H1 (cell line): ENCODE results near the gene SCN1B. TPM values are rescaled to one million over a fixed set of nuclear protein-coding genes. Genes with fewer than 3 reads are reported as not detected.

Experiments
- CHD7 ChIP-seq: fragments of 300-600 bp; sonication (generic); IDR thresholded peaks from 2 replicates; pipeline ENCODE4 v1.7.1; 2012; ENCODE audit warnings: low read length, moderate library complexity, mild to moderate bottlenecking, inconsistent platforms; ENCODE audit not compliant: insufficient replicate concordance
- CTBP2 ChIP-seq: IDR thresholded peaks from 2 replicates; pipeline ENCODE4 v1.7.0; 2011; ENCODE audit warnings: borderline replicate concordance, mild to moderate bottlenecking, moderate library complexity, mixed read lengths, low read length; ENCODE audit not compliant: insufficient read depth, insufficient read length
- NRF1 ChIP-seq: IDR thresholded peaks from 2 replicates; pipeline ENCODE4 v1.6.1; 2011; ENCODE audit warnings: mild to moderate bottlenecking, low read depth, low read length, improper control_type of control experiment
- SUZ12 ChIP-seq: fragments of 200-600 bp; sonication (generic); IDR thresholded peaks from 2 replicates; pipeline ENCODE4 v1.6.1; 2012; ENCODE audit warnings: mild to moderate bottlenecking, inconsistent platforms, low read length, moderate library complexity, mixed read lengths
- polyA plus RNA-seq, 7 experiments: library from polyadenylated mRNA; depleted of rRNA in 3 of 7; stranded (reverse) in 5 of 7; unstranded in 2 of 7; fragments of >200 nt in 5 of 7; fragments of 200-250 nt in 2 of 7; gene quantifications; 1 replicate in 5 of 7; 2 replicates in 1 of 7; 4 replicates in 1 of 7; pipeline versions ENCODE4 v1.2.1 to v1.2.3, GENCODE V29; 2011 to 2013; ENCODE audit warnings: missing spikeins in 2 of 7, mixed read lengths in 2 of 7
- total RNA-seq: library from RNA; stranded (reverse); fragmentation: NEBNext Ultra II Directional; extraction: Animal tissue kit (Norgen Biotek cat#: 25700); gene quantifications from 2 replicates; pipeline ENCODE4 v1.2.1, GENCODE V29; 2021
- TF ChIP-seq, protein P1 (sequence below), 3 experiments: IDR thresholded peaks; 1 replicate in 2 of 3; 2 replicates in 1 of 3; pipeline versions ENCODE4 v1.5.1 to v1.6.1; 2011; ENCODE audit warnings: low read length in 3 of 3, mild to moderate bottlenecking in 3 of 3, inconsistent platforms in 2 of 3, low read depth in 1 of 3, moderate library complexity in 1 of 3; ENCODE audit not compliant: insufficient read depth in 1 of 3; ENCODE audit errors: control extremely low read depth in 1 of 3

SCN1B gene
- total and polyA plus RNA-seq, 2 of the 8 experiments (the other 6 are each of a cell fraction or from before 2014, with no cell fraction given) = 3.1 to 3.5 TPM

DNA sequence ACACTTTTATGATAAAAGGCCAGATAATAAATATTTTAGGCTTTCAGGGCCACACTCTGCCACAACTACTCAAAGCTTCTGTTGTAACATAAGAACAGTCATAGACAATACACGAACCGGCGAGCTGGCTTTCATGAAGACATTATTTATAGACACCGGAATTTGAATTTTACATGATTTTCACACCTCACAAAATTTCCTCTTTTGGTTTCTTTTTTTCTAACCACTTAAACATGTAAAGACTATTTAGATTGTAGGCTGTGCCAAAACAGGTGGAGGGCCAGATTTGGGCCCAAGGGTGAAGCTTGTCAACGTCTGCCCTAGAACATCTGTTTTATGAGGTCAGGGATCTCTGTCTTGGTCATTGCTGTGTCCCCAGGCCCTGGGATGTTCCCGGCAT, 55.7 kb downstream of the SCN1B start (continued):
- TF ChIP-seq CTBP2 (no peak), NRF1 (no peak), CHD7 (no peak), SUZ12 (no peak)
- TF ChIP-seq, protein P1, sequence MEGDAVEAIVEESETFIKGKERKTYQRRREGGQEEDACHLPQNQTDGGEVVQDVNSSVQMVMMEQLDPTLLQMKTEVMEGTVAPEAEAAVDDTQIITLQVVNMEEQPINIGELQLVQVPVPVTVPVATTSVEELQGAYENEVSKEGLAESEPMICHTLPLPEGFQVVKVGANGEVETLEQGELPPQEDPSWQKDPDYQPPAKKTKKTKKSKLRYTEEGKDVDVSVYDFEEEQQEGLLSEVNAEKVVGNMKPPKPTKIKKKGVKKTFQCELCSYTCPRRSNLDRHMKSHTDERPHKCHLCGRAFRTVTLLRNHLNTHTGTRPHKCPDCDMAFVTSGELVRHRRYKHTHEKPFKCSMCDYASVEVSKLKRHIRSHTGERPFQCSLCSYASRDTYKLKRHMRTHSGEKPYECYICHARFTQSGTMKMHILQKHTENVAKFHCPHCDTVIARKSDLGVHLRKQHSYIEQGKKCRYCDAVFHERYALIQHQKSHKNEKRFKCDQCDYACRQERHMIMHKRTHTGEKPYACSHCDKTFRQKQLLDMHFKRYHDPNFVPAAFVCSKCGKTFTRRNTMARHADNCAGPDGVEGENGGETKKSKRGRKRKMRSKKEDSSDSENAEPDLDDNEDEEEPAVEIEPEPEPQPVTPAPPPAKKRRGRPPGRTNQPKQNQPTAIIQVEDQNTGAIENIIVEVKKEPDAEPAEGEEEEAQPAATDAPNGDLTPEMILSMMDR (IDR thresholded peaks at IDR 0.05; ENCODE audit: control extremely low read depth in 1 of 3, insufficient read depth in 1 of 3, low read depth in 1 of 3, low read length in 3 of 3) = no peak
